Adipocyte (in vitro differentiated cells): ENCODE measurements around the gene EHBP1.

ENCODE experiments used
- DNase-seq: peaks from one replicate; pipeline ENCODE4 v3.0.0-alpha.2; 2015; ENCODE audit warnings: low read depth
- H3K27me3 ChIP-seq: replicated peaks from 2 replicates; pipeline ENCODE4 v1.7.0; 2013; ENCODE audit warnings: mild to moderate bottlenecking, low read length, moderate library complexity; ENCODE audit not compliant: control insufficient read depth, insufficient read depth
- H3K36me3 ChIP-seq: 2 replicates; pipeline ENCODE4 v1.7.0; 2013; ENCODE audit warnings: low read length, mild to moderate bottlenecking, moderate library complexity; ENCODE audit not compliant: control insufficient read depth, insufficient read depth, severe bottlenecking
- H3K4me1 ChIP-seq: 2 replicates; pipeline ENCODE4 v1.7.0; 2013; ENCODE audit warnings: mild to moderate bottlenecking, low read length, moderate library complexity; ENCODE audit not compliant: control insufficient read depth, insufficient read depth
- H3K4me3 ChIP-seq: 2 replicates; pipeline ENCODE4 v1.7.0; 2013; ENCODE audit warnings: mild to moderate bottlenecking, low read length, moderate library complexity
- H3K9ac ChIP-seq: 2 replicates; pipeline ENCODE4 v1.7.0; 2013; ENCODE audit warnings: mild to moderate bottlenecking, low read length, moderate library complexity
- H3K9me3 ChIP-seq: 2 replicates; pipeline ENCODE4 v1.7.0; 2013; ENCODE audit warnings: mild to moderate bottlenecking, low read length, moderate library complexity; ENCODE audit not compliant: control insufficient read depth

The EHBP1 gene

GRCh38 chr2:62760026-62760425, 54.5 kb downstream of the EHBP1 start:
- peaks cover 18% of the 10 kb centered on the region for H3K36me3 ChIP-seq
- DNase-seq, result no peak
- H3K4me1 ChIP-seq, result peaks cover 11% of the 10 kb centered on the region
- H3K9ac ChIP-seq, result no peak overlapping the region
- no peaks in the 10 kb centered on the region for H3K27me3 ChIP-seq
- H3K9me3 ChIP-seq, result no peaks in the 10 kb centered on the region
- no peak overlapping the region for H3K4me3 ChIP-seq

GRCh38 chr2:62760555-62760954, 55.0 kb downstream of the EHBP1 start:
- peak; percentile 45 for DNase-seq
- peaks cover 13% of the 10 kb centered on the region for H3K4me1 ChIP-seq
- no peak overlapping the region for H3K9ac ChIP-seq
- no peaks in the 10 kb centered on the region for H3K27me3 ChIP-seq
- no peaks in the 10 kb centered on the region for H3K9me3 ChIP-seq
- no peak overlapping the region for H3K4me3 ChIP-seq
- H3K36me3 ChIP-seq, result peaks cover 12% of the 10 kb centered on the region

- Histone ChIP-seq H3K4me1 (peaks cover 17% of the 10 kb centered on the region), H3K27me3 (no peaks in the 10 kb centered on the region)
- peak; percentile 66 for DNase-seq
Observed at GRCh38 chr2:62765619-62766376, 60.3 kb downstream of the EHBP1 start.

GRCh38 chr2:62768615-62769014, 63.1 kb downstream of the EHBP1 start:
- peak; percentile 25 for DNase-seq
- Histone ChIP-seq H3K9me3 (no peaks in the 10 kb centered on the region), H3K4me1 (peaks cover 12% of the 10 kb centered on the region), H3K27me3 (no peaks in the 10 kb centered on the region), H3K9ac (no peak overlapping the region), H3K36me3 (peaks cover 47% of the 10 kb centered on the region), H3K4me3 (no peak overlapping the region)

More at GRCh38 chr2:62765619-62766376, 60.3 kb downstream of the EHBP1 start:
- H3K36me3 ChIP-seq, result peaks cover 32% of the 10 kb centered on the region
- no peak overlapping the region for H3K9ac ChIP-seq
- no peaks in the 10 kb centered on the region for H3K9me3 ChIP-seq
- no peak overlapping the region for H3K4me3 ChIP-seq

- no peaks in the 10 kb centered on the region for H3K27me3 ChIP-seq
- H3K36me3 ChIP-seq, result peaks cover 50% of the 10 kb centered on the region
- DNase-seq, result no peak
- H3K4me1 ChIP-seq, result peaks cover 17% of the 10 kb centered on the region
- H3K9me3 ChIP-seq, result no peaks in the 10 kb centered on the region
- no peak overlapping the region for H3K9ac ChIP-seq
- no peak overlapping the region for H3K4me3 ChIP-seq
Observed at GRCh38 chr2:62770629-62771028, 65.1 kb downstream of the EHBP1 start.

GRCh38 chr2:62774555-62775366, 69.2 kb downstream of the EHBP1 start:
- no peak overlapping the region for H3K4me3 ChIP-seq
- DNase-seq, result peak; percentile 86
- no peaks in the 10 kb centered on the region for H3K9me3 ChIP-seq
- no peaks in the 10 kb centered on the region for H3K27me3 ChIP-seq
- H3K36me3 ChIP-seq, result peaks cover 53% of the 10 kb centered on the region
- peak overlapping the region; percentile 10 for H3K9ac ChIP-seq
- H3K4me1 ChIP-seq, result peaks cover 8% of the 10 kb centered on the region

GRCh38 chr2:62775367-62775668, 69.8 kb downstream of the EHBP1 start:
- Histone ChIP-seq H3K27me3 (no peaks in the 10 kb centered on the region), H3K4me1 (peaks cover 8% of the 10 kb centered on the region), H3K9me3 (no peaks in the 10 kb centered on the region), H3K36me3 (peaks cover 53% of the 10 kb centered on the region), H3K9ac (peak overlapping the region; percentile 10), H3K4me3 (no peak overlapping the region)
- no peak for DNase-seq

- peaks cover 46% of the 10 kb centered on the region for H3K4me1 ChIP-seq
- no peaks in the 10 kb centered on the region for H3K9me3 ChIP-seq
- peaks cover 33% of the 10 kb centered on the region for H3K36me3 ChIP-seq
- H3K4me3 ChIP-seq, result no peak overlapping the region
- no peak for DNase-seq
- no peaks in the 10 kb centered on the region for H3K27me3 ChIP-seq
- H3K9ac ChIP-seq, result no peak overlapping the region
Observed at GRCh38 chr2:62783679-62784078, 78.2 kb downstream of the EHBP1 start.

GRCh38 chr2:62784341-62784740, 78.8 kb downstream of the EHBP1 start:
- Histone ChIP-seq H3K27me3 (no peaks in the 10 kb centered on the region), H3K4me1 (peaks cover 53% of the 10 kb centered on the region), H3K9me3 (no peaks in the 10 kb centered on the region), H3K36me3 (peaks cover 27% of the 10 kb centered on the region), H3K9ac (no peak overlapping the region), H3K4me3 (no peak overlapping the region)
- DNase-seq, result no peak

GRCh38 chr2:62785216-62785615, 79.7 kb downstream of the EHBP1 start:
- no peak overlapping the region for H3K9ac ChIP-seq
- H3K27me3 ChIP-seq, result no peaks in the 10 kb centered on the region
- H3K36me3 ChIP-seq, result peaks cover 19% of the 10 kb centered on the region
- H3K9me3 ChIP-seq, result no peaks in the 10 kb centered on the region
- peaks cover 62% of the 10 kb centered on the region for H3K4me1 ChIP-seq
- no peak overlapping the region for H3K4me3 ChIP-seq
- DNase-seq, result no peak

GRCh38 chr2:62785810-62786597, 80.5 kb downstream of the EHBP1 start:
- peak; percentile 54 for DNase-seq
- Histone ChIP-seq H3K4me1 (peaks cover 67% of the 10 kb centered on the region), H3K9me3 (no peaks in the 10 kb centered on the region), H3K9ac (no peak overlapping the region), H3K27me3 (no peaks in the 10 kb centered on the region), H3K36me3 (peaks cover 15% of the 10 kb centered on the region), H3K4me3 (no peak overlapping the region)
